ENCODE measurements around the gene FBXW11. TPM values are rescaled to one million over a fixed set of nuclear protein-coding genes. Genes with fewer than 3 reads are reported as not detected.

Gene FBXW11
- total and polyA plus RNA-seq, 3 donors from 2014 or later, result 46.3 to 61.8 (median 60.6) TPM

DNA sequence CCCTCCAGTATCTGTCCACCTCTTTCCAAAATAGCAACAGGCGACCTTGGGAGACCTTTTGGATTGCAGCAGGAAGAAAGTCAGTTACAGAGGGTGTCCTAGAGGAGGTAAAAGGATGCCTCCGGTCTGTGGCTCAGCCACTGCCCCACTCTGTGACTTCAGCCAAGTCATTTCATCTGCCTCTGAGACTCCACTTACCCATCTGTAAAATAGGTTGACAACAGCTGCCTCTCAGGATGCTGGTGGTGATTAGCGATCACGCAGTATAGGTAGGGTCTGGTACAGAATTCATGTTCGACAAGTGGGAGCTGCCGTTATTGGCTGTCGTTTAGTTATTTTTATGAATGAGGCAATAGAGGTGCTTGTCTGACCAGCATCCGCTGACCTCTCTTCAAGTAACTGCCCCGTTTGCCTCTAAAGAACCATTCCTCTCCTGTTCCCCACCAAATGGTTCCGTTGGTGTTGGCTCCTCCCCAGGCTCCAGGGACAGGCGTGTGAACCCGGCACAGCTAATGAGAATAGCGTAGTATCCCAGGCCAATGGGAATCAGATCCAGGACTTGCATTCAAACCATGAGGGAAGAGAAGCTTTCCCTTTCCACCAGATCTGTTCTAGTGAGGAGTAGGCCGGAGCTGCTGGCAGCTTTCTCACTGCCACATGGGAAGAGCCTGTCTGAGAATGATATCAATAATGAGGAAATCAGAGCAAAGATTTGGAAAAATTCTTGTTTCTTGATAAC, 156.7 kb downstream of the FBXW11 start:
- intact Hi-C loops (cut with DNase I; ENCODE audit: low total_unique reads), result no loop called here
- Histone ChIP-seq H3K27me3 (no peaks in the 10 kb centered on the region), H3K4me1 (no peaks in the 10 kb centered on the region), H3K9me3 (no peaks in the 10 kb centered on the region), H3K27ac (no peak overlapping the region), H3K4me3 (no peak overlapping the region), H3K36me3 (ENCODE audit: low read depth, missing control alignments) (no peaks in the 10 kb centered on the region)
- TF ChIP-seq POLR2A (IDR thresholded peaks at IDR 0.05), result no peak
- TF ChIP-seq, protein P1, sequence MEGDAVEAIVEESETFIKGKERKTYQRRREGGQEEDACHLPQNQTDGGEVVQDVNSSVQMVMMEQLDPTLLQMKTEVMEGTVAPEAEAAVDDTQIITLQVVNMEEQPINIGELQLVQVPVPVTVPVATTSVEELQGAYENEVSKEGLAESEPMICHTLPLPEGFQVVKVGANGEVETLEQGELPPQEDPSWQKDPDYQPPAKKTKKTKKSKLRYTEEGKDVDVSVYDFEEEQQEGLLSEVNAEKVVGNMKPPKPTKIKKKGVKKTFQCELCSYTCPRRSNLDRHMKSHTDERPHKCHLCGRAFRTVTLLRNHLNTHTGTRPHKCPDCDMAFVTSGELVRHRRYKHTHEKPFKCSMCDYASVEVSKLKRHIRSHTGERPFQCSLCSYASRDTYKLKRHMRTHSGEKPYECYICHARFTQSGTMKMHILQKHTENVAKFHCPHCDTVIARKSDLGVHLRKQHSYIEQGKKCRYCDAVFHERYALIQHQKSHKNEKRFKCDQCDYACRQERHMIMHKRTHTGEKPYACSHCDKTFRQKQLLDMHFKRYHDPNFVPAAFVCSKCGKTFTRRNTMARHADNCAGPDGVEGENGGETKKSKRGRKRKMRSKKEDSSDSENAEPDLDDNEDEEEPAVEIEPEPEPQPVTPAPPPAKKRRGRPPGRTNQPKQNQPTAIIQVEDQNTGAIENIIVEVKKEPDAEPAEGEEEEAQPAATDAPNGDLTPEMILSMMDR (IDR thresholded peaks at IDR 0.05), result no peak
- whole genome bisulfite sequencing, 2 donors, result 84 to 88% methylated on average over 14 of the region's 14 CpGs
- no peak for DNase-seq

DNA sequence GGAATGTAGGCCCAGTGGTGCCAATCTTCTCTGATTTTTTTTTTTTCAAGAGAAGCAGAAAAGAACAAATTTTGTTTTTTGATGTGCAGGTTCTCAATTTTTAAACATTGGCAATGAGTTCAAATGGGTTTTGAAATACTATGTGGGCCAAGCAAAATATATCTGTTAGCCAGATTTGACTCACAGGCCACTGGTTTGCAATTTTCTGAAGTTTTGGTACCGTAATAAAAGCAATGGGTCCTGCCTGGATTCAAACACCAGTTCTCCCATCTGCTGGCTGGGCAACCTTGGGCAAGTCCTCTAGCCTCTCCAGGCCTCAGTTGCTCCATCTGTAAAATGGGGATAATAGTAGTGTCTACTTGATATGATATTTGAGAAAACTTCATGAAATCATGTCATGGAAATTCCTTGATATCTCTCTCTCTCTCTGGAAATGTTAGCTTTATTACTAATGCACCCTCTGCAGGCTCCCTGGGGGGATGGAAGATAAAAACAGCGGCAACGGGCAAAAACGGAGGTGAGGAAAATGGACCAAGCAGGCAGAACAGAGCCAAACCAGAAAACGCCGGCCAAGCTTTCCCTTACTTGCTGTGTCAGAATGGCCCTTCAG, 157.4 kb downstream of the FBXW11 start:
- WGBS, 2 donors, result 86 to 87% methylated on average over 6 of the region's 6 CpGs
- H3K4me1 ChIP-seq, result no peaks in the 10 kb centered on the region
- H3K9me3 ChIP-seq, result no peaks in the 10 kb centered on the region
- intact Hi-C loops (cut with DNase I; ENCODE audit: low total_unique reads), result no loop called here
- H3K36me3 ChIP-seq (ENCODE audit: low read depth, missing control alignments), result no peaks in the 10 kb centered on the region
- DNase-seq, result no peak
- H3K4me3 ChIP-seq, result no peak overlapping the region
- H3K27ac ChIP-seq, result no peak overlapping the region
- no peaks in the 10 kb centered on the region for H3K27me3 ChIP-seq
- TF ChIP-seq, protein P1 (IDR thresholded peaks at IDR 0.05), result no peak
- TF ChIP-seq POLR2A (IDR thresholded peaks at IDR 0.05), result no peak

DNA sequence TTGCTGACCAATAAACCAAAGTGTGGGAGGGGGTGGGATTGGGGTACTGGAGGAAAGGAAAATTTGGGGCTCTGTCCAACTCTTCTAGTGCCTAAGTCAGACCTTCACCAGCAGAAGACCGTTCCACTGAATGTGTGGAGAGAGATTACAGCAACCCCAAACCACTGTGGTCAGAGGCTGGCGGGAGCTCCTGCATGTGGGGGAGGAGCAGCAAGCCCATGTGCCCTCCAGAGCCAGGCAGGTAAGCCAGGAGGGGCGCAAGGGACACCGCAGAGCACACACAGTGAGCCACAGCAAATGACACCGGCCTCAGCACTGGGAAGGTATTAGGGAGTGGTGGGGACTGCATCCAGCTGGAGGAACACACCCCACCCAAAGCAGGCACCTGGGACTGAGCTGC, 158.0 kb downstream of the FBXW11 start:
- TF ChIP-seq, protein P1 (IDR thresholded peaks at IDR 0.05), result no peak
- TF ChIP-seq POLR2A (IDR thresholded peaks at IDR 0.05), result no peak
- H3K4me3 ChIP-seq, result no peak overlapping the region
- H3K4me1 ChIP-seq, result no peaks in the 10 kb centered on the region
- 78 to 95% methylated on average over 5 of the region's 5 CpGs for WGBS, 2 donors
- intact Hi-C loops (cut with DNase I; ENCODE audit: low total_unique reads), result no loop called here
- H3K36me3 ChIP-seq (ENCODE audit: low read depth, missing control alignments), result no peaks in the 10 kb centered on the region
- no peak for DNase-seq
- H3K27ac ChIP-seq, result no peak overlapping the region
- no peaks in the 10 kb centered on the region for H3K9me3 ChIP-seq
- no peaks in the 10 kb centered on the region for H3K27me3 ChIP-seq

DNA sequence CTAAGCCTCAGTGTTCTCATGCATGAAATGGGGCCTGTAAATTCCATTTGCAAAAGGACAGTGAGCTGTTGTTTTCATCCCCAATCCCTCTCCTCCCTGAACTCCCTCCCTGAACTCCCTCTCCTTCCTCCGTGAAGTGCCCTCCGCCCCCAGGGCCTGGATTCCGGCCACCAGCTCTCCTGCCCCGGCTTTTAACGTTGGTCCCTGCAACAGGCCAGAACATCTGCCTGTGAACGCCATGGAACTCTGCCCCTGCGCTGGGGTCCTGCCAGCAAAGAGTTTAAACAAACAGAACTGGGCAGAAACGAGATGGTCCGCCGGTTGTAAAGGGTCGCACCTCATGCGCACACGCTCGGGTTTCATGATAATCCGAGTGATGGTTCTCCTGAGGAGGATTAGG, 158.4 kb downstream of the FBXW11 start:
- TF ChIP-seq, protein P1 (IDR thresholded peaks at IDR 0.05), result no peak
- TF ChIP-seq POLR2A (IDR thresholded peaks at IDR 0.05), result no peak
- H3K27ac ChIP-seq, result no peak overlapping the region
- no peak overlapping the region for H3K4me3 ChIP-seq
- 75 to 83% methylated on average over 15 of the region's 15 CpGs for WGBS, 2 donors
- intact Hi-C loops (cut with DNase I; ENCODE audit: low total_unique reads), result no loop called here
- DNase-seq, result no peak
- H3K9me3 ChIP-seq, result no peaks in the 10 kb centered on the region
- H3K27me3 ChIP-seq, result no peaks in the 10 kb centered on the region
- H3K4me1 ChIP-seq, result no peaks in the 10 kb centered on the region
- no peaks in the 10 kb centered on the region for H3K36me3 ChIP-seq (ENCODE audit: low read depth, missing control alignments)
